ENCODE results near the gene DDOST.

Gene DDOST

DNA sequence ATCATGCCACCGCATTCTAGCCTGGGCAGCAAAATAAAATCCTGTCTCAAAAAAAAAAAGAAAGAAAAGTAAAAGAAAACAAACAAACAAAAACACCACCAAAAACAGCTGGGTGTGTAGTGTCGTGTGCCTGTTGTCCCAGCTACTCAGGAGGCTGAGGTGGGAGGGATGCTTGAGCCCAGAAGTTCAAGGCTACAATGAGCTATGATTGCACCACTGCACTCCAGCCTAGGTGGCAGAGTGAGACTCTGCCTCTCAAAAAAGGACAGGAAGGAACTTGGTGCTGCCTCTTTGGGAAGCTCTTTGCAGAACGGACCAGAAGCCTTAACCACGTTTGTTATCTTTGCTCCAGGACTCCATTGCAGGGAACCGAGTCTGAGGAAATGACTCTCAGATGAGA is 45.7 kb upstream of the DDOST start:
- Histone ChIP-seq H3K36me3 (no peaks in the 10 kb centered on the region), H3K9me3 (ENCODE audit: severe bottlenecking) (no peaks in the 10 kb centered on the region), H3K4me3 (ENCODE audit: low read depth, low read length) (no peak overlapping the region), H3K27ac (no peak overlapping the region), H3K27me3 (ENCODE audit: insufficient read depth, low read depth, severe bottlenecking) (no peaks in the 10 kb centered on the region)
- DNase-seq: no peak
- TF ChIP-seq, protein P1, sequence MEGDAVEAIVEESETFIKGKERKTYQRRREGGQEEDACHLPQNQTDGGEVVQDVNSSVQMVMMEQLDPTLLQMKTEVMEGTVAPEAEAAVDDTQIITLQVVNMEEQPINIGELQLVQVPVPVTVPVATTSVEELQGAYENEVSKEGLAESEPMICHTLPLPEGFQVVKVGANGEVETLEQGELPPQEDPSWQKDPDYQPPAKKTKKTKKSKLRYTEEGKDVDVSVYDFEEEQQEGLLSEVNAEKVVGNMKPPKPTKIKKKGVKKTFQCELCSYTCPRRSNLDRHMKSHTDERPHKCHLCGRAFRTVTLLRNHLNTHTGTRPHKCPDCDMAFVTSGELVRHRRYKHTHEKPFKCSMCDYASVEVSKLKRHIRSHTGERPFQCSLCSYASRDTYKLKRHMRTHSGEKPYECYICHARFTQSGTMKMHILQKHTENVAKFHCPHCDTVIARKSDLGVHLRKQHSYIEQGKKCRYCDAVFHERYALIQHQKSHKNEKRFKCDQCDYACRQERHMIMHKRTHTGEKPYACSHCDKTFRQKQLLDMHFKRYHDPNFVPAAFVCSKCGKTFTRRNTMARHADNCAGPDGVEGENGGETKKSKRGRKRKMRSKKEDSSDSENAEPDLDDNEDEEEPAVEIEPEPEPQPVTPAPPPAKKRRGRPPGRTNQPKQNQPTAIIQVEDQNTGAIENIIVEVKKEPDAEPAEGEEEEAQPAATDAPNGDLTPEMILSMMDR (IDR thresholded peaks at IDR 0.05; ENCODE audit: low read depth, low read length): no peak

DNA sequence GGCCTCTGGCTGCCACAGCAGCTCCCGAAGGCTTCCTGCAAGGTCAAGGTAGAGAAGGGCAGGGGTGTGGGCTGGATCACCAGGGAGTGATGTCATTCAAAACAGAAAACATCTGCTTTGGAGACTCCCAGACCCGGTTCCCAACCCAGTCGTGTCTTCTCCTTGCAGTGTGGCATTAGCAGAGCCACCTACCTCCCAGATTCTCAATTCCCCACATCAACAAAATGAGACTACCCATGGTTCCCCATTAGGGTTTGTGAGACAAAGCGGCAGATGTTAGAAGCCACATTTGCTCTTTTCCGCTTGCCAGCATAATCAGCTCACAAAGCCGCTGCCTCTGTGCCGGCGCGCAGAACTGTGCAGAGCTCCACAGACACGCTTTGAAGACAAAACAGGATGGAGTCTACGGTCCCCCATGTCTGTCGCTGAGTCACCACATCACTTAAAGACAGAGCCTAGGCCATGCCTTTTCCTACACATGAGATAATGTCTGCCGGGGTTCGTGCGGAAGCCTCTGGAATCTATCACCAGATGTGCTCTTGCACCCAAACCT is 44.1 kb upstream of the DDOST start:
- H3K27me3 ChIP-seq (ENCODE audit: insufficient read depth, low read depth, severe bottlenecking): no peaks in the 10 kb centered on the region
- no peak for DNase-seq
- TF ChIP-seq, protein P1 (IDR thresholded peaks at IDR 0.05; ENCODE audit: low read depth, low read length): no peak
- H3K27ac ChIP-seq: no peak overlapping the region
- H3K9me3 ChIP-seq (ENCODE audit: severe bottlenecking): no peaks in the 10 kb centered on the region
- H3K4me3 ChIP-seq (ENCODE audit: low read depth, low read length): no peak overlapping the region
- no peaks in the 10 kb centered on the region for H3K36me3 ChIP-seq

DNA sequence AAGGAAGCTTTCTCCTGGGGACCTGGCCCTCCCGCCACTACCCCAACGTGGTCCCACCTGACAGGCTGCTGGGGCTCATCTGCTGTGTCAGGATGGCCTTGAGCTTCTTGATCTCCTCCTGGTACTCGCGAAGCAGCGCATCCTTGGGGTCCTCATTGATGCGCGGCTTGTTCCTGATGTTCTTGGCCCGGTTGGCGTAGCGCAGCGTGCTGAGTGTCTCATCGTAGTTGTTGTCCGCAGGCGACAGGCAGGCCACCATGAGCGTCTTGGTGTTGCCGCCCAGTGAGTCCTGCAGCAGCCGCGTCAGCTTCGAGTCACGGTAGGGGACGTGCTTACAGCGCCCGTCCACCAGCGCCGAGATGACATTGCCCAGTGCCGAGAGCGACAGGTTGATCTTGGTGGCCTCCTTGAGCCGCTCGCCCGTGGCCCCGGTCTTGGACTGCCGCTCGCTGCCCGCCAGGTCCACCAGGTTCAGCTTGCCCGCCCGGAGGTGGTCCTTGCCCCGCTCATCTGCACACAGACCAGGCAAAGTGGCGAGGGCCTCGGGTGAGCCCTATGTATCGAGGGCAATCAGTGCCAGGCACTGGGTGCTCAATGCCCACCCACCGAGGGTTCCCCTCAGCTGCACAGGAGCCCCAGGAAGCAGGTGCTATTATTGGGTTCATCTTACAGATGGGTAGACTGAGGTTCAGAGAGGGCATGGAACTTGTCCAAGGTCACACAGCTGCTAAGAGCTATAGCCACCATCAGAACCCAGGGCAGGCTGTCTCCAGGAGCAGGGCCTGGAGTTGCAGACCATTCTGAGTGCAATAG is 43.4 kb upstream of the DDOST start:
- TF ChIP-seq, protein P1 (IDR thresholded peaks at IDR 0.05; ENCODE audit: low read depth, low read length): no peak
- H3K27ac ChIP-seq: no peak overlapping the region

DNA sequence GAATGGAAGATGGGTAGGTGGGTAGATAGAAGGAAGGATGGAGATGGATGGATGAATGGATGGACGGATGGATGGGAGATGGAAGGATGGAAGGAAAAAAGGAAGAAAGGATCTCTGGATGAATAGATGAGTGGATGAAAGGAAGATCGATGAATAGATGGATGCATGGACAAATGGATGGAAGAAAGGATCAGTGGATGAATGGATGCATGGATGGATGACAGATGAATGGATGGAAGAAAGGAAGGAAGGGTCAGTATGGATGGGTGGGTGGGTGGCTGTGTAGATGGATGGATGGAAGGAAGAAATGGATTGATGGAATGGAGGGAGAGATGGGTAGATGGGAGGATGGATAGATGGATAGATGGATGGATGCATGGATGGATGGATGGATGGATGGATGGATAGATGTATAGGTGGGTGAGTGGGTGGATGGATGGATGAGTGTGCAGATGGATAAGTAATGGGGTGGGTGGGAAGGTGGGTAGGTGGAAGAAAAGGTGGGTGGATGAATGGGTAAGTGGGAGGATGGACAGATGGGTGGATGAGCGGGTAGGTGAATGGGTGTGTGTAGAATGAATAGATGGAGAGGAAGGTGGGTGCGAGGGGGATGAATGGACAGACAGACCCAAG is 42.1 kb upstream of the DDOST start:
- TF ChIP-seq, protein P1 (IDR thresholded peaks at IDR 0.05; ENCODE audit: low read depth, low read length): no peak
- Histone ChIP-seq H3K27me3 (ENCODE audit: insufficient read depth, low read depth, severe bottlenecking) (no peaks in the 10 kb centered on the region), H3K9me3 (ENCODE audit: severe bottlenecking) (no peaks in the 10 kb centered on the region), H3K36me3 (no peaks in the 10 kb centered on the region), H3K4me3 (ENCODE audit: low read depth, low read length) (no peak overlapping the region), H3K27ac (no peak overlapping the region)
- DNase-seq: no peak

More for the DNA sequence above, 43.4 kb upstream of the DDOST start:
- Histone ChIP-seq H3K4me3 (ENCODE audit: low read depth, low read length) (no peak overlapping the region), H3K36me3 (no peaks in the 10 kb centered on the region), H3K9me3 (ENCODE audit: severe bottlenecking) (no peaks in the 10 kb centered on the region), H3K27me3 (ENCODE audit: insufficient read depth, low read depth, severe bottlenecking) (no peaks in the 10 kb centered on the region)
- DNase-seq: no peak

DNA sequence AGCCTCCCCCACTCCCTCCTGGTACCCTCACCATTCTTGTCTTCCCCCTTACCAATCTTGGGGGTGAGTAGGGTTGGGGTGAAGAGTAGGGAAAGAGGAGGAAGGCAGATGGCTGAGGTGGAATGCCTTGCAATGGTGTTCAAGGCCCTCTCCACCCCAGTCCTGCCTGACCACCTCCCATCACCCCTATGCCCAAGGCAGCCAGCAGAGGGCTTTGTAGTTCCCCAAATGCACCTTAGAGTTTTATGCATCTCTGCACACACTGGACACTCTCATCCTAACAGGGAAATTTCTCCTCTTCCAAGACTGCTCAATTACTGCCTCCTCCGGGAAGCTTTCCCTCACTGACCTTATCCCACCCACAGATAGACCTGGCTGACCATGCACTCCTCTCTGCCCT is 41.2 kb upstream of the DDOST start:
- peak; percentile 38 for DNase-seq
- Histone ChIP-seq H3K4me3 (ENCODE audit: low read depth, low read length) (no peak overlapping the region), H3K27me3 (ENCODE audit: insufficient read depth, low read depth, severe bottlenecking) (no peaks in the 10 kb centered on the region), H3K36me3 (no peaks in the 10 kb centered on the region), H3K27ac (no peak overlapping the region), H3K9me3 (ENCODE audit: severe bottlenecking) (no peaks in the 10 kb centered on the region)
- TF ChIP-seq, protein P1 (IDR thresholded peaks at IDR 0.05; ENCODE audit: low read depth, low read length): peak; percentile 63

Data from WERI-Rb-1 (cell line).